Esophagus squamous epithelium (tissue), 4 donors: Measurements from ENCODE around the gene GTF3C2.

Source experiments
- POLR2A ChIP-seq, 4 donors: fragments of 450-650 bp; IDR thresholded peaks; one replicate each; pipeline ENCODE4 v1.6.1; 2017; ENCODE audit warnings: antibody characterized with exemption in 4 of 4, mild to moderate bottlenecking in 4 of 4, moderate library complexity in 3 of 4
- TF ChIP-seq, protein P1 (sequence below), 6 experiments: fragments of 450-650 bp in 4 of 6; fragments of 200-600 bp in 2 of 6; sonication (generic) in 2 of 6; IDR thresholded peaks; one replicate each; pipeline ENCODE4 v1.5.1; 2016 to 2019; ENCODE audit warnings: antibody characterized with exemption in 6 of 6, mild to moderate bottlenecking in 4 of 6, moderate library complexity in 4 of 6

DNA sequence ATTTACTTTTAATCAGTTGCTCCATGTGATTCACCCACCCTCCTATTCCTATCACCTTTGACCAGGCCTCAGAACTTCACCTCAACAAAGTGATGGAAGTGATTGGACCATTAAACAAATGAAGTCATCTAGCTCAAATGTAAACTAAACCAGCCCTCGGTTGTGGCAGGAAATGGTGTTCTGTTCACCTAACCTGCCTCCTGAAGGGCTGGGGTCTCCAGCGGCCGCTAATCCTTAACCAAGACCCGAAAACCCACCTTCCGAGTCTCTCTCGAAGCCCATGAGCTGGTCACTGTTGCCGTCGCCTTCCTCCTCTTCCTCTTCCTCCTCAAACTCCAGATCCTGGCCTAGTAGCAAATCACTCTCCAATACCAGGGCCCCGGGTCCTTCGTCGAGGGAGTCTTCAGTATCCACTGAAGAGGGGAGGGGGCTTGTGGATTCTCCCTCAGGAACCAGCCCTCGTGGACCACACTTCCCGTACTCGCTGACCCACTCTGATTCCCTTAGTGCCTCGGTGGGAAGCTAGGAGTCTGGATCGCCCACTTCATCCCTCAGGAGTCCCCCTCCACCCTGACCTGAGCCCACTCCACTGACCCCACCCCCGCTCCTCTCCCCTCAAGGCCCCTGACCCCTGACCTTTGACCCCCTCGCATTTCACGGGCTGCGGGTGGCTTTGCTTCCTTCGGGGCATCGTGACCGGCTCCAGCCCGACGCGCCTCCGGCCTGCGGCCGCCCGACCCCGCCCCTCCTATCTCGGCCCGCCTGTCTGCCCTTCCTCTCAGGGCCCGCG lies 23.5 kb upstream of the GTF3C2 start:
- TF ChIP-seq, protein P1, sequence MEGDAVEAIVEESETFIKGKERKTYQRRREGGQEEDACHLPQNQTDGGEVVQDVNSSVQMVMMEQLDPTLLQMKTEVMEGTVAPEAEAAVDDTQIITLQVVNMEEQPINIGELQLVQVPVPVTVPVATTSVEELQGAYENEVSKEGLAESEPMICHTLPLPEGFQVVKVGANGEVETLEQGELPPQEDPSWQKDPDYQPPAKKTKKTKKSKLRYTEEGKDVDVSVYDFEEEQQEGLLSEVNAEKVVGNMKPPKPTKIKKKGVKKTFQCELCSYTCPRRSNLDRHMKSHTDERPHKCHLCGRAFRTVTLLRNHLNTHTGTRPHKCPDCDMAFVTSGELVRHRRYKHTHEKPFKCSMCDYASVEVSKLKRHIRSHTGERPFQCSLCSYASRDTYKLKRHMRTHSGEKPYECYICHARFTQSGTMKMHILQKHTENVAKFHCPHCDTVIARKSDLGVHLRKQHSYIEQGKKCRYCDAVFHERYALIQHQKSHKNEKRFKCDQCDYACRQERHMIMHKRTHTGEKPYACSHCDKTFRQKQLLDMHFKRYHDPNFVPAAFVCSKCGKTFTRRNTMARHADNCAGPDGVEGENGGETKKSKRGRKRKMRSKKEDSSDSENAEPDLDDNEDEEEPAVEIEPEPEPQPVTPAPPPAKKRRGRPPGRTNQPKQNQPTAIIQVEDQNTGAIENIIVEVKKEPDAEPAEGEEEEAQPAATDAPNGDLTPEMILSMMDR (IDR thresholded peaks at IDR 0.05) = no peak
- TF ChIP-seq POLR2A (IDR thresholded peaks at IDR 0.05) = no peak
